Transverse colon (tissue), 4 donors: ENCODE data around the gene KIF26A. TPM values are rescaled to one million over a fixed set of nuclear protein-coding genes. Genes with fewer than 3 reads are reported as not detected.

Source experiments
- DNase-seq: peaks from one replicate; pipeline ENCODE4 v3.0.0-alpha.2; 2019
- H3K27ac ChIP-seq, 4 donors: fragments of 200-600 bp; sonication (generic); 2 replicates each; pipeline ENCODE4 v1.5.1; 2016 to 2018; ENCODE audit warnings: inconsistent platforms in 4 of 4
- H3K27me3 ChIP-seq: fragments of 200-600 bp; sonication (generic); 2 replicates; pipeline ENCODE4 v1.5.1; 2017; ENCODE audit warnings: inconsistent platforms
- H3K36me3 ChIP-seq, 4 donors: fragments of 200-600 bp; sonication (generic); 2 replicates each; pipeline ENCODE4 v1.5.1; 2017 to 2019; ENCODE audit warnings: inconsistent platforms in 4 of 4
- H3K4me1 ChIP-seq, 4 donors: fragments of 200-600 bp; sonication (generic); 2 replicates each; pipeline ENCODE4 v1.5.1; 2017 to 2020; ENCODE audit warnings: inconsistent platforms in 4 of 4
- H3K4me3 ChIP-seq, 4 donors: fragments of 200-600 bp; sonication (generic); 1 replicate in 1 of 4; 2 replicates in 3 of 4; pipeline versions ENCODE4 v1.5.1 to v1.6.1; 2017 to 2019; ENCODE audit warnings: inconsistent platforms in 4 of 4
- H3K9me3 ChIP-seq, 2 donors: fragments of 200-600 bp; sonication (generic); 2 replicates each; pipeline ENCODE4 v1.5.1; 2017 to 2019; ENCODE audit warnings: inconsistent platforms in 2 of 2
- EP300 ChIP-seq: sonication (generic); formaldehyde crosslinking; IDR thresholded peaks from one replicate; pipeline ENCODE4 v1.6.1; 2017; ENCODE audit warnings: antibody characterized with exemption, low read depth
- POLR2A ChIP-seq: fragments of 450-650 bp; IDR thresholded peaks from one replicate; pipeline ENCODE4 v1.6.1; 2016; ENCODE audit warnings: antibody characterized with exemption, mild to moderate bottlenecking, moderate library complexity
- POLR2AphosphoS5 ChIP-seq, 3 donors: sonication (generic); formaldehyde crosslinking; IDR thresholded peaks; one replicate each; pipeline ENCODE4 v1.6.1; 2016; ENCODE audit warnings: antibody characterized with exemption in 3 of 3
- WGBS, 2 donors: methylation state at CpG; one replicate each; pipeline ENCODE4 v1.1.5; 2018; ENCODE audit warnings: low coverage in 1 of 2; 5-methylcytosine and 5-hydroxymethylcytosine counted together
- in situ Hi-C, 4 donors: fragments of 200-750 bp; cut with MboI; loops; one replicate each; pipeline versions ENCODE4 v1.15.0 to v1.15.1; 2017; ENCODE audit warnings: low sequenced_read_pairs in 3 of 4, low pct_ligation_motif_present in 1 of 4, low pct_unique_long_range_greater_than_20kb in 1 of 4
- intact Hi-C: fragments of 100-400 bp; cut with DNase I; formaldehyde crosslinking; loops from one replicate; pipeline ENCODE4 v1.15.1; 2023; ENCODE audit warnings: low total_unique reads
- total RNA-seq, 4 donors: library from RNA; depleted of rRNA; stranded (reverse); fragments of >200 nt; gene quantifications; one replicate each; pipeline ENCODE4 v1.1.0, GENCODE V29; 2016
- TF ChIP-seq, protein P1 (sequence below), 5 experiments: fragments of 200-600 bp in 3 of 5; fragments of 450-650 bp in 2 of 5; sonication (generic) in 3 of 5; IDR thresholded peaks; 1 replicate in 2 of 5; 2 replicates in 3 of 5; pipeline ENCODE4 v1.5.1; 2016 to 2017; ENCODE audit warnings: antibody characterized with exemption in 5 of 5, inconsistent platforms in 3 of 5, mild to moderate bottlenecking in 2 of 5, moderate library complexity in 1 of 5

KIF26A gene
- total RNA-seq, 4 donors from 2014 or later = 2.2 to 7.8 (median 4.4) TPM

DNA sequence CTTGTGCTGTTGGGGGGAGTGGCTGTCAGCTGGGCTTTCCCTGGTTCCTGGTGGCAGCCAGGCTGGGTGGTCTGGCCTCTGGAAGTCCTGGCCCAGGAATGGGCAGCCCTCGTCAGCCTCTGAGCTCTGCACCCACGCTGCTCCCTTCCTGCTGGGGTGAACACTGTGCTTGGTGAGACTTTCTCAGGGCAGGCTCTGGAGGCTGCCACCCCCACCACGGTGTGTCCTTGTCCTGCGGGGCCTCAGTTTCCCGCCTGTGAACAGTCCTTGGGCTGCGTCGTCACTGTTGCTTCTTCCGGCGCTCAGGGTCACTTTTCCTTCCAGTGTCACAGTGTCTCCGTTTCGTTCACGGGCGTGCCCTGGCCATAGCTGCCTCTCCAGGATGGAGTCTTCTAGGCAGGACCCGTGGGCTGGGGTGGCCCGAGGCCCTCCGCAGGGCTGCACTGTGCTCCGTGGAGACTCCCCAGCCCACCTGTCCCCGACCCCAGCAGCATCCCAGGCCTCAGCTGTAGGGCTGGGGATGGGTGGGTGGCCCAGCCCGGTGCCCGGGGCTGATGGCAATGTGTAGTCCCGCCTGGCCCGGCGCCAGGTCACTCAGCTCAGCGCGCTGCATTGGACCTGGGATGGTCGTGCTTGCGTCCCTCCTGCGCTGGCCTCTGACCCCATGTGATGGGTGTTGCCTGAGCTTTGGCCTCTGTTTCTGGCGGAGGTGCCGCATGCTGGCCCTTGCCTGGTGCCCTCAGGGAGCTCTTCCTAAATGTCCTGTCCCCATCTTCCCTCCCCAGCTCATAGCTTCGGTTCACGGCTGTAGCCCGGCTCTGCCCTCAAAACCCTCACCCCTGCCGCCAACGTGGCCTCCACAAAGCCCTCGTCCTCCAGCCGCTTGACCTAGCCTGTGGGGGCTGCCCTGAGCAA is 6.8 kb downstream of the KIF26A start:
- Histone ChIP-seq H3K4me3 (no peak overlapping the region), H3K36me3 (no peaks in the 10 kb centered on the region), H3K27ac (no peak overlapping the region), H3K27me3 (no peaks in the 10 kb centered on the region), H3K4me1 (peaks cover 0 to 7% (median under 1%) of the 10 kb centered on the region in 4 donors), H3K9me3 (no peaks in the 10 kb centered on the region)
- WGBS, 2 donors = 90% methylated on average over 33 of the region's 37 CpGs; no CpG with 5 or more reads in 1 of the 2 donors
- intact Hi-C loops (no loop called here), in situ Hi-C loops (loop anchor here (25.0 kb wide), 1 partner anchor 417 kb away; no protein-coding TSS in a partner anchor)
- TF ChIP-seq POLR2AphosphoS5 (IDR thresholded peaks at IDR 0.05) (no peak), EP300 (no peak), POLR2A (no peak)
- TF ChIP-seq, protein P1, sequence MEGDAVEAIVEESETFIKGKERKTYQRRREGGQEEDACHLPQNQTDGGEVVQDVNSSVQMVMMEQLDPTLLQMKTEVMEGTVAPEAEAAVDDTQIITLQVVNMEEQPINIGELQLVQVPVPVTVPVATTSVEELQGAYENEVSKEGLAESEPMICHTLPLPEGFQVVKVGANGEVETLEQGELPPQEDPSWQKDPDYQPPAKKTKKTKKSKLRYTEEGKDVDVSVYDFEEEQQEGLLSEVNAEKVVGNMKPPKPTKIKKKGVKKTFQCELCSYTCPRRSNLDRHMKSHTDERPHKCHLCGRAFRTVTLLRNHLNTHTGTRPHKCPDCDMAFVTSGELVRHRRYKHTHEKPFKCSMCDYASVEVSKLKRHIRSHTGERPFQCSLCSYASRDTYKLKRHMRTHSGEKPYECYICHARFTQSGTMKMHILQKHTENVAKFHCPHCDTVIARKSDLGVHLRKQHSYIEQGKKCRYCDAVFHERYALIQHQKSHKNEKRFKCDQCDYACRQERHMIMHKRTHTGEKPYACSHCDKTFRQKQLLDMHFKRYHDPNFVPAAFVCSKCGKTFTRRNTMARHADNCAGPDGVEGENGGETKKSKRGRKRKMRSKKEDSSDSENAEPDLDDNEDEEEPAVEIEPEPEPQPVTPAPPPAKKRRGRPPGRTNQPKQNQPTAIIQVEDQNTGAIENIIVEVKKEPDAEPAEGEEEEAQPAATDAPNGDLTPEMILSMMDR (IDR thresholded peaks at IDR 0.05) = no peak
- DNase-seq = no peak

- Histone ChIP-seq H3K9me3 (no peaks in the 10 kb centered on the region), H3K27me3 (no peaks in the 10 kb centered on the region), H3K4me3 (no peak overlapping the region), H3K4me1 (peaks cover 0 to 5% (median 0%) of the 10 kb centered on the region in 4 donors), H3K27ac (no peak overlapping the region), H3K36me3 (no peaks in the 10 kb centered on the region)
- 76% methylated on average over 15 of the region's 15 CpGs; no CpG with 5 or more reads in 1 of the 2 donors for WGBS, 2 donors
- TF ChIP-seq POLR2AphosphoS5 (IDR thresholded peaks at IDR 0.05) = no peak
- TF ChIP-seq, protein P1 (IDR thresholded peaks at IDR 0.05) = no peak
- TF ChIP-seq EP300 = no peak
- no peak for TF ChIP-seq POLR2A
- intact Hi-C loops = no loop called here
- in situ Hi-C loops = loop anchor here (25.0 kb wide), 1 partner anchor 416 kb away; no protein-coding TSS in a partner anchor
- no peak for DNase-seq
Measured at GRCh38 chr14:104145826-104146601, 7.6 kb downstream of the KIF26A start.

- H3K9me3 ChIP-seq = no peaks in the 10 kb centered on the region
- in situ Hi-C loops (loop anchor here (25.0 kb wide), 1 partner anchor 416 kb away; no protein-coding TSS in a partner anchor), intact Hi-C loops (no loop called here)
- TF ChIP-seq POLR2AphosphoS5 (IDR thresholded peaks at IDR 0.05) (no peak), EP300 (no peak), POLR2A (no peak)
- TF ChIP-seq, protein P1 (IDR thresholded peaks at IDR 0.05) = no peak
- no peak overlapping the region for H3K27ac ChIP-seq
- H3K4me3 ChIP-seq = no peak overlapping the region
- H3K27me3 ChIP-seq = no peaks in the 10 kb centered on the region
- 92% methylated on average over 21 of the region's 22 CpGs; no CpG with 5 or more reads in 1 of the 2 donors for WGBS, 2 donors
- H3K4me1 ChIP-seq = peaks cover 0 to 5% (median 0%) of the 10 kb centered on the region in 4 donors
- H3K36me3 ChIP-seq = no peaks in the 10 kb centered on the region
- no peak for DNase-seq
Measured at GRCh38 chr14:104146651-104147345, 8.4 kb downstream of the KIF26A start.
